GM18511 (cell line): ENCODE data around the gene ATXN7L2.

ENCODE experiments used
- ATAC-seq: cut with Tn5 transposase; IDR thresholded peaks from one replicate; pipeline ENCODE4 v1.9.1; 2021; ENCODE audit warnings: mild to moderate bottlenecking, moderate library complexity; ENCODE audit not compliant: unreplicated experiment

The ATXN7L2 gene

GRCh38 chr1:109521002-109521951 is 37.6 kb downstream of the ATXN7L2 start:
- ATAC-seq: no peak

GRCh38 chr1:109522026-109522425 is 38.3 kb downstream of the ATXN7L2 start:
- ATAC-seq: no peak

- no peak for ATAC-seq
Observed at GRCh38 chr1:109523706-109524105, 40.0 kb downstream of the ATXN7L2 start.

- ATAC-seq: peak; percentile 69
Observed at GRCh38 chr1:109527098-109527811, 43.5 kb downstream of the ATXN7L2 start.

- no peak for ATAC-seq
Observed at GRCh38 chr1:109527846-109528695, 44.4 kb downstream of the ATXN7L2 start.

- no peak for ATAC-seq
Observed at GRCh38 chr1:109528712-109529111, 45.0 kb downstream of the ATXN7L2 start.

- no peak for ATAC-seq
Observed at GRCh38 chr1:109529881-109530456, 46.3 kb downstream of the ATXN7L2 start.

GRCh38 chr1:109530457-109531087 is 46.9 kb downstream of the ATXN7L2 start:
- ATAC-seq: no peak

GRCh38 chr1:109531380-109531779 is 47.7 kb downstream of the ATXN7L2 start:
- ATAC-seq: no peak

GRCh38 chr1:109531826-109532364 is 48.2 kb downstream of the ATXN7L2 start:
- ATAC-seq: no peak

- ATAC-seq: peak; percentile 87
Observed at GRCh38 chr1:109532365-109533136, 48.8 kb downstream of the ATXN7L2 start.

GRCh38 chr1:109534307-109534858 is 50.7 kb downstream of the ATXN7L2 start:
- ATAC-seq: no peak

GRCh38 chr1:109535481-109535880 is 51.8 kb downstream of the ATXN7L2 start:
- ATAC-seq: no peak

- ATAC-seq: no peak
Observed at GRCh38 chr1:109535971-109536491, 52.3 kb downstream of the ATXN7L2 start.

GRCh38 chr1:109537450-109538178 is 53.9 kb downstream of the ATXN7L2 start:
- ATAC-seq: no peak

GRCh38 chr1:109538827-109539555 is 55.3 kb downstream of the ATXN7L2 start:
- ATAC-seq: no peak

GRCh38 chr1:109539676-109540075 is 56.0 kb downstream of the ATXN7L2 start, which contains the start of gene GPR61:
Gene GPR61, plus strand, starts transcription at chr1:109539872. Its CDS starts 3,151 bp downstream, at chr1:109543023.
- no peak for ATAC-seq
